Measurements from ENCODE around the gene ADH1C. TPM values are rescaled to one million over a fixed set of nuclear protein-coding genes. Genes with fewer than 3 reads are reported as not detected.

The ADH1C gene
- not detected for polyA plus RNA-seq (2013, experiment 1 of 2)
- polyA plus RNA-seq (2013, experiment 2 of 2), result not detected

- no peaks in the 10 kb centered on the region for H3K36me3 ChIP-seq (replicated peaks in 1 of 2; ENCODE audit: control insufficient read depth in 2 of 2, insufficient read depth in 2 of 2, low read length in 2 of 2)
- H3K23ac ChIP-seq (ENCODE audit: low read depth, low read length, poor library complexity), result no peak within 1 kb of the TSS
- no peak within 1 kb of the TSS for H2BK15ac ChIP-seq (ENCODE audit: low read length)
- no peak for DNase-seq (ENCODE audit: low spot score)
- WGBS, 2 donors (ENCODE audit: extremely low coverage in 2 of 2, insufficient read length in 2 of 2, insufficient replicate concordance in 1 of 2), result 100% methylated on average over 2 of the region's 10 CpGs; no CpG with 5 or more reads in 1 of the 2 donors
- no peak within 1 kb of the TSS for H4K91ac ChIP-seq (ENCODE audit: low read depth, low read length, poor library complexity)
- no peak within 1 kb of the TSS for H2BK5ac ChIP-seq (ENCODE audit: low read length)
- no peak within 1 kb of the TSS for H3K18ac ChIP-seq (ENCODE audit: low read length)
- H3K4me2 ChIP-seq (ENCODE audit: insufficient read depth, low read length, poor library complexity, severe bottlenecking), result no peak within 1 kb of the TSS
- H3K9me3 ChIP-seq (replicated peaks in 1 of 2; ENCODE audit: control insufficient read depth in 2 of 2, insufficient read depth in 1 of 2, low read depth in 1 of 2, low read length in 2 of 2), result no peaks in the 10 kb centered on the region
- no peak within 1 kb of the TSS for H3K4ac ChIP-seq (ENCODE audit: low read length)
- H3K4me3 ChIP-seq (ENCODE audit: low read length in 2 of 2), result no peak within 1 kb of the TSS
- no peak within 1 kb of the TSS for H2BK12ac ChIP-seq (ENCODE audit: low read length)
- peak within 1 kb of the TSS; percentile 38 for H2AFZ ChIP-seq (ENCODE audit: low read length)
- H2BK120ac ChIP-seq (ENCODE audit: low read depth, low read length), result no peak within 1 kb of the TSS
- H2AK5ac ChIP-seq (ENCODE audit: low read depth, low read length), result no peak within 1 kb of the TSS
- no peak within 1 kb of the TSS for H3K14ac ChIP-seq (ENCODE audit: low read length)
- no peaks in the 10 kb centered on the region for H3K27me3 ChIP-seq (ENCODE audit: control insufficient read depth in 3 of 3, insufficient read depth in 3 of 3, low read depth in 1 of 3, low read length in 3 of 3)
- H3K4me1 ChIP-seq (ENCODE audit: control insufficient read depth in 2 of 2, insufficient read depth in 1 of 2, low read depth in 1 of 2, low read length in 2 of 2), result no peaks in the 10 kb centered on the region
- H3K27ac ChIP-seq (replicated peaks; ENCODE audit: low read length), result no peak within 1 kb of the TSS
- no peak within 1 kb of the TSS for H3K9ac ChIP-seq (ENCODE audit: low read depth, low read length, poor library complexity)
- no peaks in the 10 kb centered on the region for H3K79me1 ChIP-seq (ENCODE audit: low read depth, low read length)
- no peak within 1 kb of the TSS for H4K8ac ChIP-seq (ENCODE audit: low read depth, low read length)
Measured at GRCh38 chr4:99352602-99353537, at the start of gene ADH1C. ADH1C (minus strand) TSS chr4:99352746; CDS start chr4:99352675, 71 bp downstream.

- H2BK120ac ChIP-seq (ENCODE audit: low read depth, low read length), result no peak overlapping the region
- no peak overlapping the region for H2AK5ac ChIP-seq (ENCODE audit: low read depth, low read length)
- no peak overlapping the region for H3K4me3 ChIP-seq (ENCODE audit: low read length in 2 of 2)
- H3K27ac ChIP-seq (replicated peaks; ENCODE audit: low read length), result no peak overlapping the region
- H3K9me3 ChIP-seq (replicated peaks in 1 of 2; ENCODE audit: control insufficient read depth in 2 of 2, insufficient read depth in 1 of 2, low read depth in 1 of 2, low read length in 2 of 2), result peaks cover 0 to 1% of the 10 kb centered on the region in 2 donors
- H3K18ac ChIP-seq (ENCODE audit: low read length), result no peak overlapping the region
- no peak overlapping the region for H2BK15ac ChIP-seq (ENCODE audit: low read length)
- H3K14ac ChIP-seq (ENCODE audit: low read length), result no peak overlapping the region
- H2BK5ac ChIP-seq (ENCODE audit: low read length), result no peak overlapping the region
- H4K91ac ChIP-seq (ENCODE audit: low read depth, low read length, poor library complexity), result no peak overlapping the region
- H3K36me3 ChIP-seq (replicated peaks in 1 of 2; ENCODE audit: control insufficient read depth in 2 of 2, insufficient read depth in 2 of 2, low read length in 2 of 2), result no peaks in the 10 kb centered on the region
- DNase-seq (ENCODE audit: low spot score), result no peak
- H3K27me3 ChIP-seq (ENCODE audit: control insufficient read depth in 3 of 3, insufficient read depth in 3 of 3, low read depth in 1 of 3, low read length in 3 of 3), result no peaks in the 10 kb centered on the region
- no peaks in the 10 kb centered on the region for H3K79me1 ChIP-seq (ENCODE audit: low read depth, low read length)
- H3K4me2 ChIP-seq (ENCODE audit: insufficient read depth, low read length, poor library complexity, severe bottlenecking), result no peak overlapping the region
- no peak overlapping the region for H2AFZ ChIP-seq (ENCODE audit: low read length)
- no peaks in the 10 kb centered on the region for H3K4me1 ChIP-seq (ENCODE audit: control insufficient read depth in 2 of 2, insufficient read depth in 1 of 2, low read depth in 1 of 2, low read length in 2 of 2)
- H3K23ac ChIP-seq (ENCODE audit: low read depth, low read length, poor library complexity), result no peak overlapping the region
- no peak overlapping the region for H3K9ac ChIP-seq (ENCODE audit: low read depth, low read length, poor library complexity)
- H2BK12ac ChIP-seq (ENCODE audit: low read length), result no peak overlapping the region
- no peak overlapping the region for H4K8ac ChIP-seq (ENCODE audit: low read depth, low read length)
- H3K4ac ChIP-seq (ENCODE audit: low read length), result no peak overlapping the region
Measured at GRCh38 chr4:99400831-99401230, 48.3 kb upstream of the ADH1C start.

- Histone ChIP-seq H2BK12ac (ENCODE audit: low read length) (no peak overlapping the region), H3K9me3 (replicated peaks in 1 of 2; ENCODE audit: control insufficient read depth in 2 of 2, insufficient read depth in 1 of 2, low read depth in 1 of 2, low read length in 2 of 2) (peaks cover 0 to 1% of the 10 kb centered on the region in 2 donors), H3K4me2 (ENCODE audit: insufficient read depth, low read length, poor library complexity, severe bottlenecking) (no peak overlapping the region), H3K14ac (ENCODE audit: low read length) (no peak overlapping the region), H3K79me1 (ENCODE audit: low read depth, low read length) (no peaks in the 10 kb centered on the region), H2BK5ac (ENCODE audit: low read length) (no peak overlapping the region), H3K4me1 (ENCODE audit: control insufficient read depth in 2 of 2, insufficient read depth in 1 of 2, low read depth in 1 of 2, low read length in 2 of 2) (no peaks in the 10 kb centered on the region), H3K9ac (ENCODE audit: low read depth, low read length, poor library complexity) (no peak overlapping the region), H3K23ac (ENCODE audit: low read depth, low read length, poor library complexity) (no peak overlapping the region), H2AK5ac (ENCODE audit: low read depth, low read length) (no peak overlapping the region), H3K4me3 (ENCODE audit: low read length in 2 of 2) (no peak overlapping the region), H2AFZ (ENCODE audit: low read length) (no peak overlapping the region), H3K4ac (ENCODE audit: low read length) (no peak overlapping the region), H3K18ac (ENCODE audit: low read length) (no peak overlapping the region), H3K27ac (replicated peaks; ENCODE audit: low read length) (no peak overlapping the region), H4K91ac (ENCODE audit: low read depth, low read length, poor library complexity) (no peak overlapping the region), H2BK15ac (ENCODE audit: low read length) (no peak overlapping the region), H3K36me3 (replicated peaks in 1 of 2; ENCODE audit: control insufficient read depth in 2 of 2, insufficient read depth in 2 of 2, low read length in 2 of 2) (no peaks in the 10 kb centered on the region), H3K27me3 (ENCODE audit: control insufficient read depth in 3 of 3, insufficient read depth in 3 of 3, low read depth in 1 of 3, low read length in 3 of 3) (no peaks in the 10 kb centered on the region), H2BK120ac (ENCODE audit: low read depth, low read length) (no peak overlapping the region), H4K8ac (ENCODE audit: low read depth, low read length) (no peak overlapping the region)
- WGBS, 2 donors (ENCODE audit: extremely low coverage in 2 of 2, insufficient read length in 2 of 2, insufficient replicate concordance in 1 of 2), result no CpG with 5 or more reads among the region's 1 CpG
- no peak for DNase-seq (ENCODE audit: low spot score)
Measured at GRCh38 chr4:99399017-99399416, 46.5 kb upstream of the ADH1C start.

- Histone ChIP-seq H3K4me1 (ENCODE audit: control insufficient read depth in 2 of 2, insufficient read depth in 1 of 2, low read depth in 1 of 2, low read length in 2 of 2) (no peaks in the 10 kb centered on the region), H3K4me2 (ENCODE audit: insufficient read depth, low read length, poor library complexity, severe bottlenecking) (no peak overlapping the region), H4K8ac (ENCODE audit: low read depth, low read length) (no peak overlapping the region), H2BK5ac (ENCODE audit: low read length) (no peak overlapping the region), H3K9ac (ENCODE audit: low read depth, low read length, poor library complexity) (no peak overlapping the region), H3K36me3 (replicated peaks in 1 of 2; ENCODE audit: control insufficient read depth in 2 of 2, insufficient read depth in 2 of 2, low read length in 2 of 2) (no peaks in the 10 kb centered on the region), H3K27ac (replicated peaks; ENCODE audit: low read length) (no peak overlapping the region), H2BK12ac (ENCODE audit: low read length) (no peak overlapping the region), H2BK15ac (ENCODE audit: low read length) (no peak overlapping the region), H3K14ac (ENCODE audit: low read length) (no peak overlapping the region), H3K27me3 (ENCODE audit: control insufficient read depth in 3 of 3, insufficient read depth in 3 of 3, low read depth in 1 of 3, low read length in 3 of 3) (no peaks in the 10 kb centered on the region), H3K23ac (ENCODE audit: low read depth, low read length, poor library complexity) (no peak overlapping the region), H3K79me1 (ENCODE audit: low read depth, low read length) (no peaks in the 10 kb centered on the region), H3K4me3 (ENCODE audit: low read length in 2 of 2) (no peak overlapping the region), H3K18ac (ENCODE audit: low read length) (no peak overlapping the region), H3K9me3 (replicated peaks in 1 of 2; ENCODE audit: control insufficient read depth in 2 of 2, insufficient read depth in 1 of 2, low read depth in 1 of 2, low read length in 2 of 2) (peaks cover 0 to 1% of the 10 kb centered on the region in 2 donors), H2AK5ac (ENCODE audit: low read depth, low read length) (no peak overlapping the region), H2AFZ (ENCODE audit: low read length) (no peak overlapping the region), H2BK120ac (ENCODE audit: low read depth, low read length) (no peak overlapping the region), H4K91ac (ENCODE audit: low read depth, low read length, poor library complexity) (no peak overlapping the region), H3K4ac (ENCODE audit: low read length) (no peak overlapping the region)
- no peak for DNase-seq (ENCODE audit: low spot score)
- no CpG with 5 or more reads among the region's 3 CpGs for WGBS, 2 donors (ENCODE audit: extremely low coverage in 2 of 2, insufficient read length in 2 of 2, insufficient replicate concordance in 1 of 2)
Measured at GRCh38 chr4:99395595-99396364, 43.2 kb upstream of the ADH1C start.

Data from neuronal stem cell (in vitro differentiated cells).